DOHH2 (cell line): ENCODE data around the gene KRT6B.

Experiments
- H3F3A ChIP-seq: fragments of 200-600 bp; sonication (generic), shearing (Covaris generic); 2 replicates; pipeline ENCODE4 v1.6.0; 2016; ENCODE audit warnings: antibody characterized with exemption, mild to moderate bottlenecking; ENCODE audit not compliant: control insufficient read depth, insufficient read depth
- H3K27ac ChIP-seq: fragments of 200-600 bp; sonication (generic); 2 replicates; pipeline ENCODE4 v1.5.1; 2014; ENCODE audit warnings: low read depth, mild to moderate bottlenecking, low read length, moderate library complexity
- H3K27me3 ChIP-seq: fragments of 200-600 bp; sonication (generic); 2 replicates; pipeline ENCODE4 v1.6.1; 2014; ENCODE audit warnings: mild to moderate bottlenecking, low read length, mixed read lengths; ENCODE audit not compliant: control insufficient read depth
- H3K36me3 ChIP-seq: fragments of 200-600 bp; sonication (generic); 2 replicates; pipeline ENCODE4 v1.6.1; 2014; ENCODE audit warnings: mild to moderate bottlenecking, low read length, moderate library complexity, mixed read lengths; ENCODE audit not compliant: control insufficient read depth
- H3K4me1 ChIP-seq: fragments of 200-600 bp; sonication (generic); 2 replicates; pipeline ENCODE4 v1.6.1; 2014; ENCODE audit warnings: mild to moderate bottlenecking, low read length, mixed read lengths; ENCODE audit not compliant: control insufficient read depth
- H3K4me2 ChIP-seq: fragments of 200-600 bp; sonication (generic); 2 replicates; pipeline ENCODE4 v1.6.0; 2014; ENCODE audit warnings: mild to moderate bottlenecking, low read length, moderate library complexity
- H3K4me3 ChIP-seq: fragments of 200-600 bp; sonication (generic); 2 replicates; pipeline ENCODE4 v1.5.1; 2014; ENCODE audit warnings: mild to moderate bottlenecking, low read length, mixed read lengths
- H3K79me2 ChIP-seq: fragments of 200-600 bp; sonication (generic); 2 replicates; pipeline ENCODE4 v1.6.1; 2014; ENCODE audit warnings: mild to moderate bottlenecking, low read length, mixed read lengths; ENCODE audit not compliant: control insufficient read depth
- H3K9me2 ChIP-seq: fragments of 200-600 bp; sonication (generic); replicated peaks from 2 replicates; pipeline ENCODE4 v1.6.1; 2014; ENCODE audit warnings: mild to moderate bottlenecking, low read length, mixed read lengths; ENCODE audit not compliant: control insufficient read depth
- H3K9me3 ChIP-seq: fragments of 200-600 bp; sonication (generic); 2 replicates; pipeline ENCODE4 v1.6.1; 2014; ENCODE audit warnings: antibody characterized with exemption, low read length, mixed read lengths; ENCODE audit not compliant: control insufficient read depth, insufficient read depth
- H4K20me1 ChIP-seq: fragments of 200-600 bp; sonication (generic); 2 replicates; pipeline ENCODE4 v1.6.0; 2014; ENCODE audit warnings: low read depth, mild to moderate bottlenecking, antibody characterized with exemption, low read length, moderate library complexity; ENCODE audit not compliant: control insufficient read depth, insufficient read depth
- EZH2phosphoT487 ChIP-seq: fragments of 200-600 bp; sonication (generic); IDR thresholded peaks from 2 replicates; pipeline ENCODE4 v1.6.1; 2017; ENCODE audit warnings: borderline replicate concordance, mild to moderate bottlenecking, antibody characterized with exemption, low read length, moderate library complexity, mixed read lengths
- TF ChIP-seq, protein P1 (sequence below): fragments of 200-600 bp; sonication (generic); IDR thresholded peaks from one replicate; pipeline ENCODE4 v1.5.1; 2014; ENCODE audit warnings: antibody characterized with exemption, mild to moderate bottlenecking, low read depth, low read length; ENCODE audit not compliant: poor library complexity, severe bottlenecking

Gene KRT6B

DNA sequence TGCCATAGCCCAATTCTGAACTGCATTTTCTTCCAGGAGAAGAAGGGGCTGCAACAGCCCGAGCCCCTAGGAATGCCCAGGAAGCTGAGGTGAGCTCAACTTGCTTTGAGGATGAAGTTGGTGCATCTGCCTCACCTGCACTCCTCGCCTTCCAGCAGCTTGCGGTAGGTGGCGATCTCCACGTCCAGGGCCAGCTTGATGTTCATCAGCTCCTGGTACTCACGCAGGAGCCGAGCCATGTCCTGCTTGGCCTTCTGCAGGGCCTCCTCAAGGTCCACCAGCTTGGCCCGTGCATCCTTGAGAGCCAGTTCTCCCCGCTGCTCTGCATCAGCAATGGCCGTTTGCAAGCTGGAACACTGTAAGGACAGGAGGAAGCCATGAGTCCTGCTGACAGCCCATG, 23.8 kb downstream of the KRT6B start:
- Histone ChIP-seq H3K4me1 (no peaks in the 10 kb centered on the region), H3K4me2 (no peak overlapping the region), H3K36me3 (no peaks in the 10 kb centered on the region), H3K9me2 (no peaks in the 10 kb centered on the region), H3K9me3 (no peaks in the 10 kb centered on the region), H3K79me2 (no peaks in the 10 kb centered on the region), H3K4me3 (no peak overlapping the region), H3K27ac (no peak overlapping the region), H3F3A (no peaks in the 10 kb centered on the region), H4K20me1 (no peaks in the 10 kb centered on the region; the same call in 1 of the 2 replicates), H3K27me3 (no peaks in the 10 kb centered on the region)
- TF ChIP-seq, protein P1, sequence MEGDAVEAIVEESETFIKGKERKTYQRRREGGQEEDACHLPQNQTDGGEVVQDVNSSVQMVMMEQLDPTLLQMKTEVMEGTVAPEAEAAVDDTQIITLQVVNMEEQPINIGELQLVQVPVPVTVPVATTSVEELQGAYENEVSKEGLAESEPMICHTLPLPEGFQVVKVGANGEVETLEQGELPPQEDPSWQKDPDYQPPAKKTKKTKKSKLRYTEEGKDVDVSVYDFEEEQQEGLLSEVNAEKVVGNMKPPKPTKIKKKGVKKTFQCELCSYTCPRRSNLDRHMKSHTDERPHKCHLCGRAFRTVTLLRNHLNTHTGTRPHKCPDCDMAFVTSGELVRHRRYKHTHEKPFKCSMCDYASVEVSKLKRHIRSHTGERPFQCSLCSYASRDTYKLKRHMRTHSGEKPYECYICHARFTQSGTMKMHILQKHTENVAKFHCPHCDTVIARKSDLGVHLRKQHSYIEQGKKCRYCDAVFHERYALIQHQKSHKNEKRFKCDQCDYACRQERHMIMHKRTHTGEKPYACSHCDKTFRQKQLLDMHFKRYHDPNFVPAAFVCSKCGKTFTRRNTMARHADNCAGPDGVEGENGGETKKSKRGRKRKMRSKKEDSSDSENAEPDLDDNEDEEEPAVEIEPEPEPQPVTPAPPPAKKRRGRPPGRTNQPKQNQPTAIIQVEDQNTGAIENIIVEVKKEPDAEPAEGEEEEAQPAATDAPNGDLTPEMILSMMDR, result no peak
- TF ChIP-seq EZH2phosphoT487, result no peak

DNA sequence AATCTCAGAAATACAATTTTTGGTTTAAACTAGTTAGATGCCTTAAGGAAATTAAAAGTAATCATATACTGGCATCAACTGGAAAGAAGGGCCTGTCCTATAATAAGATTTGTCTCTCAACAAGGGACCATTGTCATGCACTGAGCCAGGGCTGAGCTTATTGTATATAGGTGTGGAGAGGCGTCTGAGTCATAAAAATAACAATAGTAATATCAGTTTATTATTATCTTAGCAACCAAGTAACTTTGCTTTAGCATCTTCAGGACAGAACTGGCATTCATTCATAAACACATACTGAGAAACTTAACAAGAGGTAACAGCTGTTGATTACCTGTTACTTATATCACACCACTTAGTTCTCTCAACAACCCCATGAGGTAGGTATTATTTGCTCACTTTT, 24.9 kb downstream of the KRT6B start:
- Histone ChIP-seq H3K4me1 (no peaks in the 10 kb centered on the region), H3F3A (no peaks in the 10 kb centered on the region), H3K9me2 (no peaks in the 10 kb centered on the region), H3K79me2 (no peaks in the 10 kb centered on the region), H3K9me3 (no peaks in the 10 kb centered on the region), H3K36me3 (no peaks in the 10 kb centered on the region), H3K27ac (no peak overlapping the region), H3K4me3 (no peak overlapping the region), H3K4me2 (no peak overlapping the region), H4K20me1 (no peaks in the 10 kb centered on the region), H3K27me3 (0 out of 2 replicates have a peak, but pooled peaks cover under 1% of the 10 kb centered on the region)
- TF ChIP-seq EZH2phosphoT487, result no peak
- TF ChIP-seq, protein P1, result no peak

DNA sequence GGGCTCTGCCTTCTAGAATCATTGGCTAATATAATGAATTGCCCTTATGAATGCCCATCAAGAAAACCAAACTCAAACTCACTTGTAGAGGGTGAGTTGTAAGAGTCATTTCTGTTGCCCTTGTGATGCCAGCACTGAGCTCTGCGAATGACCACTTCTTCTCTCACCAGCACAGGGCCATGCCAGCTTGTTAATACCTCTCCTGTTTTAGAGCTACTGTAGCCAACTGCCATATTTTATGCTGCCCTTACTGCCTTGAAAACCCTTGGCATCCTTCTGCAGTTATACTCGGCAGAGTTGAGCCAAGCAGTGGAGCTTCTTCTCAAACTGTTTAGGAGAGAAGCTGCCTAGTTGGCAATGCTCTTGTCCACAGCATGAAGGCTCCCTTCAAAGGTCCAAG, 25.9 kb downstream of the KRT6B start:
- Histone ChIP-seq H3K4me3 (no peak overlapping the region), H3F3A (no peaks in the 10 kb centered on the region), H3K9me2 (no peaks in the 10 kb centered on the region), H3K27me3 (0 out of 2 replicates have a peak, but pooled peaks cover 2% of the 10 kb centered on the region), H3K9me3 (no peaks in the 10 kb centered on the region), H3K4me1 (no peaks in the 10 kb centered on the region), H3K79me2 (no peaks in the 10 kb centered on the region), H3K27ac (no peak overlapping the region), H3K4me2 (no peak overlapping the region), H3K36me3 (no peaks in the 10 kb centered on the region), H4K20me1 (no peaks in the 10 kb centered on the region)
- TF ChIP-seq EZH2phosphoT487, result no peak
- TF ChIP-seq, protein P1, result no peak
